HG02981 (cell line): Measurements from ENCODE around the gene GDNF.

Experiments
- ATAC-seq: cut with Tn5 transposase; IDR thresholded peaks from one replicate; pipeline ENCODE4 v1.9.1; 2021; ENCODE audit warnings: mild to moderate bottlenecking, moderate library complexity; ENCODE audit not compliant: unreplicated experiment

The GDNF gene

DNA sequence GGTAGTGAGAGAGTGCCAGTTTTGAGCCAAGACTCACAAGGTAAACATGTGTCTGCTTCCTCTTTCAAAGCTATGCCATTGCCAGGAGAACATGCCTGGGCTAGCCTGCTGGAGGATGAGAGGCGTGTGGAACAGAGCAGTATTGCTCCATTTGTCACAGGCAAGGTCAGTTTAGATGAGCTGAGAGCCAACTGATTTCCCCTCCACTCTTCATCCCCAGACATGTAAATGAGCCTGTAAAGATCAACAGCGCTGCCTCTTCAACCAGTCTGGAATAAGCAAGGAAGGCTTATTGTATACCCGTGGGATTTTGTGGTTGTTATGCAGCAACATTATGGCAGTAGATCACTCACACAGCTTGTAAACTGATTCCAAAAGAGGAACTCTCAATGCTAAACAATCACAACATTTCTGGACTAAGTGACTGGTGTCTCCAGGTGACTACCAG, 8.2 kb upstream of the GDNF start:
- peak; percentile 43 for ATAC-seq

DNA sequence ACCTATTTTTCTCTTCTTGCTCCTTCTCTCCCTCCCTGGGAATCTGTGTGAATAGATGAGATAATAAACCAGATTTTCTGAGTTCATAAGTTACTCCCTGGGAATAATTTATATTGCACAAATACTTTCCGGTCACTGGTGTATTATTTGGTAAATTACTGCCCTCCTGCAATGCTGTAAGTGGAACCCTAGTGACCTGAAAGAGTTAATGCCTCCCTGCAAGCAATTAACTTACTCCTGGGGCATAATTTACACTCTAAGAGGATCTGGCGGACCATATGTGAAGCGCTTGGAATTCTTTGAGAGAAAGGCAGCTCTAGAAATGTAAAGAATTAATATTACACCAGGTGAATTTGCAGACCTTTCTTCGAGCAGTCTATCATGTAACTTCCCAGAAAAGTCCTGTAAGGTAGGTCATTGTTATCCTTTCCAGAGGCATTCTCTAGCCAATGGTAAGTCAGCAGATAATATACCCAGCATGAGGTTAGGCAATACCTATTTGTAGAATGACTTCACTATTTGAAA, 7.0 kb upstream of the GDNF start:
- no peak for ATAC-seq

DNA sequence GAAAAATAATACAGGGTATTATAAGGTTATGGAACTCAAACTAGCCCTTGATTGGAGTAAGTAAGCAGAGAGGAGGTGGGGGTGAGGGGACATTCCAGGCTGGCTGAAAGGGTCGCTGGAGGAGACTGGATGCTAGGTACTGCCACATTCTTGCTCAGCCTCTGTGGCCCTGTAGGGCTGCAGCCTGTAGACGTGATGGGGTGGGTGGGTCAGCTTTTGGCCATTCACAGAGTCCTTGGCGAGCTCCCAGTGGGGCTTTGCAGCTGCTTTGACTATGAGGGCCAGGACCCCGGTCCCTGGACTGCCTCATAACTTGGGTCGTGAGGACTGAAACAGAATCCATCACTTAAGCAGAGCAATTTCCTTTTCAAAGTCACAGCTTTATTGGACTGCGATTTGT, 4.2 kb upstream of the GDNF start:
- no peak for ATAC-seq

DNA sequence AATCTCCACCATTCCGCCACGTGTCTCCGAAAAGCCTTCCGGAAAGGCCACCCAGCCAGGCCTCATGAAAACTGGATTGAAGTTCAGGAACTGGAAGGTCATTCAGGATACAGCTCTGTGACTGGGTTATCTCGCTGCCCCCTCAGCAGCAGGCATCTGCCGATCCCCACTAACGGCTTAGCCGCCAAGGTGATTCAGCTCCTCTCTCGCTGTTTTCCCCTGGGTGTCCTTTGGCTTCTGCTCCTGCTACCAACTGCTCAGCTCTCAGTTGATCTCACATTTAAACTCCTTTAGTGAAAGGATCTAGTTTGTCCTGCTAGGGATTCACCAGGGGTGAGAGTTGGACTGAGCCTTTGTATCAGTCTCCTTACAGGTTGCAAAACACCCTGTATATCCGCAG, 2.2 kb upstream of the GDNF start:
- ATAC-seq = no peak

DNA sequence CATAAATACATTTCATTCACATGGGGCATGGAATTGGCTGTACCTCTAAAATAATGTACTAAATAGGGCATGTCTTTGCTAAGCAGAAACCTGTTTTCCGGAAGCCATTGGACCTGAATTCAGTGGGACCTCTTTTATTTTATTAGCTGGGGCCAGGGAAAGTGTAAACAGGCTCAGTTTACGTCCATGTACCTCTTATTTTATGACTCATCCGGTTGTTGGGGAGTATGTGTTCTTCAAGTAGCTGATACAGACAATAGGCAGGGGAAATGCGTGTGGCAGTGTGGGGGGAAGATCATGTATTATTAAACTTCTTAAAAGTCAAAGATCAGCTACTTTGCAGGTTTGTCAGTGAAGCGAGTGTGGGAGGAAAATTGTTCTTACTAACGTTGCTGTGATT, 1.4 kb upstream of the GDNF start:
- ATAC-seq = no peak

DNA sequence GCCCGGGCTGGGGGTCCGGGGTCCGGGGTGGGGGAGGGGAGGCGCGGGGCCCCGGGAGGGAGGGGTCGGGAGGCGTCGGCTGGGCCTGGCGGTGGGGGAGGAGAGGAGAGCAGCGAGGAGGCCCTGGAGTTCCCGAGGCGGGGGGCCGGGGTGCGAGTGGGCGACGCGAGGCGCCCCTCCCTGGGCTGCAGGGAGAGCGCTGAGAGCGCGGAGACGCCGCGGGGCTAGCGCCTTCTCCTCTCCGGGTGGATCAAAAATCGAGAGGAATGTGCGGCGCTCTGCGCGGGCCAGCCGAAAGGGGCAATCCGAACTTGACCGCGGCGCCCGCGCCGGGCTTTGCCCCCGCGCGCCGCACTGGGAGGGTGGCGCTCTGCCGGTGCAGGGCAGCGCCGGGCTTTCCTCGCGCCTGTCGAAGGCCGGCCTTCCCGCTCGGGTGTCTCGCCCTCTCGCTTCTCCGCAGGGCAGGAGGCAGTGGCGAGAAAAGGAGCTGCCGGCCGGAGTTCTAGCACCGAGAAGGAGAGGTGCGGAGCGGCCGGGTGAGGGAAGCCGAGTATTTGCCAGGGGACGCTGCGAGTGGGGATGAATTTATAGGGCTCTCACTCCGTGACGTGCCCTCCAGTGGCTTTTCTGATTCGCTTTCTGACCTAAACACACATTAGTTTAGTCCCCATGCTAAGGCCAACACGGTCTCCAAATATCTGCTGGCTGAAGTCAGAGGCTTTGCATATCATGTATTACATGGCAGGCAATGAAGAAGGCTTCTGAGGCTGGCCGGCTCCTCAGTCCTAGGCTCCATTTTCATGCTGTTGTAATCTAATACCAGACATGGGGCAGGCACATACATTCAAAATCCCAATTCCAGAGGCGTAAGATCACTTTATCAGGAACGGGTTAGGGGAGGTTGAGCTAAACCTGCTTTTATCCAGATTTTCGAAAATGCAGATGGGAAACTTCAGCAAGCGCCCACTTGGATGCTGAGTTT, 503 bp upstream of the GDNF start:
- ATAC-seq = no peak

DNA sequence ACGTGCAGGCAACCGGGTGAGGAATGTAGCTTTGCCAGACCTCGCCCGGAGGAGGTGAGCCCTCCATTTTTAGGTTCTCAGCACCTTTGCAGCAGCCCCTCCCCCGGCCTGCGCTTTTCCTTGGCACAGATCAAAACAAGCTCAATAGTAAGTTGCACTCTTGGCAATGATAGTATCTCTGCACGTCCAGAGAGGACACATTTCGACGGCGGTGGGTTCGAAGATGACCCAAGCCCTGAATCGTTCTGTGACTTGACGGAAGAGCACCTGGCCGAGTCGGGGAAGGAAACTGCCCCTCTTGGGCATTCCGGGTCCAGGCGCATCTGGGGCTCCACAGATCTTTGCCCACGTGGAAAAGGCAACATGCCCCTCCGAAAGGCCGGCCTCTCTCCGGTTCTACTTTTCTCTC, 904 bp downstream of the GDNF start:
- no peak for ATAC-seq

DNA sequence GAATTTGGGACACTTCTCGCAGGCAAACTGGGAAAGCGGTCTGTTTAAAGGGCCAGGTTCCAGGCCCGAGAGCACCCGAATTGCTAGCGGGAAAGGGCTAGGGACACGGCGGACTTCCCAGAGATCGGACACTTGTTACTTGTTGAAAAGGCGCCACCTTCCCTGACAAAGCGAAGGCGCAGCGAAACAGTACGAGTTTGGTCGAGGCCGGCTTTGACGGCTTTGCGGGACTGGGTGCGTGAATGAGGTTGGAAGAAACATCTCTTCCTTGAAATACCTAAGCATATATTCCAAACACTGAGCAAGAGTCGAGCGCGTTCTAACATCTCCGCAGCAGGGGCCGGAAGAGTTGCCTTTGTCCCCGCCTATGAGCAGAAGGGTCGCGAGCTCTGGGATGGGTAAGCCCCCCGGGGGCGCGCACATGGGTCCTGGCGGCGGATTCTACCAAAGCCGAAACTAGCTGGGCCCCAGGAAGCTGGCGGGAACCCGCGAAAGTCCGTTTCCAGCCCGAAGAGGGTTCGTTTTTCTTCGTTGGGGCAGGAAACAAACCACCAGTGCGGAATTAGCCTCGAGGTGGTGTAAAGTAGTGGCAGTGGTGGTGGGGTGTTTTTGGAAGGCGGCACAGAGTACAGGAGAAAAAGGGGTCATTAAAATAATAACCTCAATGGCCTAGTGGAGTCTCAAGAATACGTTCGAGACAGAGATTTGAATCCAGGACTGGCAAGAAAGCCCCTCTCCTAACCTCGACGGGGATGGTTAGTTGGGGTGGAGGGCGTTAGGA, 1.5 kb downstream of the GDNF start:
- ATAC-seq = no peak

DNA sequence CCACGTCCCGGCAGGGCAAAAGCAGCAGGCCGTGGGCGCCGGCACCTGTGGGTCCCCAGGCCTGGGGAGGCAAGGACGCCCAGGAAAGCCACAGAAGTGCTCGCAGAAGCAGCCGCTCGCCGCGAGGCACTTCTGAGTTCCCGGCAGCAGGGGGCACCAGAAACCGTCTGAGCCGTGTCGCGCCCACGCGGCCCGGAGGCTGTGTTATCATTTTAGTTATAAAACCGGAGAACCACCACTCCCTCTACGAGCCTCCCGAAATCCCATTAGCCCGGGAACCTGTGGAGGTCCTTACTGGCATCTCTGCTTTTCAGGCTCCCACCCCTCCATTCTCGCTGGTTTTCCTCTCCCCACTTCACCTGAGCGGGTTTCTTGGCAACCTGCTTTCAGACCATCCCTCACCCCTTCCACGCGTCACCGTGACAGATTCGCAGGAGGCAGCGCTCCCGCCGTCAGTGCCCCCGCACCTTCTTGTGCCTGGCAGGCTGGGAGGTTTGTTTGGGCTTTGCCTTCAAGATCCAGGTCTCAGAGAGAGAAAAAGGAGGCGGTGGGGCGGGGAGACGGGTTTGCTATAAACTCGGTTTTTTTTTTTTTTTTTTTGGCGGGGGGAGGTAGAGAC, 2.3 kb downstream of the GDNF start:
- peak; percentile 63 for ATAC-seq

DNA sequence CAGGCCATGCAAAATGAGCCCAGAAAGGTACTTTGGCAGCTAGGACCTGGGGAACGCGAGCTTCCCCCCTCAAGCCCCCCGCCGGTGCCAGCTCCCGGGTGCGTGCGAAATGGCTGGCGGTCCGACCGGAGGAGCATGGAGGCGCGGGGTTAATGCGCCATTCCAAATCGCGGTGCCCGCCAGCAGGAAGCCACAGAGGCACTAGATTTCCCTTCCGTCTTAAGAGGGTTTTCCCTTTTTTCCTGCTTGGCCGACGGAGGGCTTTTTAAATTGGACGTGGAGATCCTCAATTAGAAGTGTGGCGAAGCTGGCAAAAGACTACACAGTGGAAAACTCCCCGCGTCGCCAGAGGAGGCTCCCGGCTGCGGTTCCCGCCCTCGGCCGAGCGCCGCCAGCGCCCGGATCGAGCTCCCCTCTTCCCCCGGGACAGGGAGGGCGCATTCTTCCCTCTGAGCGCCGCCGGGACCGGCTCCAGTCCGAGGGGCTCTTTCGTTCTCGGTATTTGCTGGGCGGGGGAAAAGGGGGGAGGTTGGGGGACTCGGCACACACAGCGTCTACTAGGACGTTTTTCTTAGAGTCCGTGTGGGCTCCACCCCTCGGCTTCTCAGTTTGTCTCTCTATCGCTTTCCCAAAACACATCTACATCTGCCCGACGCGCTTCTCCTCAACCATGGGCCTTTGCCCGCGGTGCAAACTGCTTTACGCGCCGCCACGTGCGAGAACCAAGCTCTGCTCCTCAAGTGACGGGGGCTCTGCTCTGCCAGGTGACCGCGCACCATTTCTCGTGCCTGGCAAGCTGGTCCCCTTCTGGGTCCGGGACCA, 3.0 kb downstream of the GDNF start:
- peak; percentile 4 for ATAC-seq

DNA sequence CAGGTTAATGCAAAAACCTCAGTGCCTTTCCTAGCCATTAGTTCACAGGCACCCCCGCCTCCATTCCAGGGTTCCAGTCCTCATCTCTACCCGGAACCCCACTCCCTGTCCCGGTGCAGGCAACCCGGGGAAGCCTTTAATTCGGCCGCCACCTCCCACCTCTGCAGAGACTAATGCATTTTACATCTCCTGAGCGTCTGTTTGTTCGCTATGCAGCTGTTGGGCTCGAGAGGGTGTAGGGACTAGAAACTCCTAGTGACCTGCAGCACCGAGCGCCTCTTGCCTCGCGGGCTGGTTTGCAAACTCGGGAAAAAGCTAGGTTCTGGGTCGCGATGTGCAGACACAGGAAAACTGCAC, 3.6 kb downstream of the GDNF start:
- ATAC-seq = no peak

DNA sequence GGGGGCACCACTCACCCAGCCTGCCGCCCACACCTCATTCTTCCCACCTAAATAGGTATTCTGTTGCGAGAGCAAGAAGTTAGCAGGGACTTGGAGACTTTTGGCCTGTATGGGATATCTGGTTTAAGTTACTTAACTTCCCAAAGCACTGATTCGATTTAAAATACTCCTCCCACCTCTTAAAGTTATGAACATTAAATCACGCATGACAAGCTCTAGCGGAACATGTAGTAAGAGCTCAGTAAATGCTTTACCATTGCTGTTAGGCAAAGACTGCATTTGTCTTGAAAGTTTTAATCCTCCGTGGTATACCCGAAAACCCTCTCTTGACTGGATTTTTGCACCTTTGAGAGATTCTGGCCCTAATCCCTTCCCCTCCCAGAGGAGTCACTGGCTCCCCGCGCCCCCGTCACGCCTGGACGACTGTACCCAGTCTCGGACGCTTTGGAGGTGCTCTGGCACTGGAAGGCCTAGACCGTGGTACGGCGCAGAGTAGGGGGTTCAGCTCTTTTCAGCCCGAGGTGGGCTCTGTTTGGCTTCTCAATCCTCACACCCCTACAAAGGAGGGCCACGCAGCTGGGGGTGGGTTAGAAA, 4.4 kb downstream of the GDNF start:
- no peak for ATAC-seq

DNA sequence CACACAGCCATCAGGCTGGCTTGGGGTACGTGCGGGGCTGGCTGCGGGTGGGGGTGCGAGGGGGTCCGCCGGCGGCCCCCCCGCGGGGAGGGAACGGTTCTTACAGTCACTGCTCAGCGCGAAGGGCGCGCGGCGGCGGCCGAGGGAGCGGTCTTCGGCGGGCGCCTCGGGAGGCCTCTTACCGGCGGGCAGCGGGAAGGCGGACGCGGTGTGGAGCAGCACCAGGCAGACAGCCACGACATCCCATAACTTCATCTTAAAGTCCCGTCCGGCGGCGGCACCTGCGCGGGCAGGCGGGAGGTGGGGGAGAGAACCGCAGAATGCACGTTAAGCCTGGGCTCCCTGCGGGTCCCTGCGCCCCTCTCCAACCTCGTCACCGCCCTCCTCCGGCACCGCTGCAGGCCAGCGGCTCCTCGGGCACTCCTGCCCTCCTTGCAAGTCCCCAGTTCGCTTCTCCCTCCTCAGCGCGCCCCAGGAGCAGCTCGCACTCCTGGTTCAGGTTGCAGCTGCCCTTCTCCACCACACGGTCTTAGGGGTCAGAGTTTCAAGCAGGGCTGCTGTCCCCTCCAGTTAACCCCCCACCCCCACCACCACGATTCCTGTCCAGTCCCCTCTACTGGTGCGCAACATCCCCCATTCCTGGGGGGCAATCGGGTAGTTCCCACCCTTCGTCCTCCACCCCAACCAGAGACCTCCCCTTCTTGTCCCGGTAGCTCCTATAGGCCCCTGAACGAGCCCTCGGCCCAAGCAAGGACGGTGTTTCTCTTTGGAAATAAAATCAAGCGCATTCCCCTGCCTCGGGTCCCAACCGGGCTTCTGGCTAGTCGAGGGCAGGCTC, 5.1 kb downstream of the GDNF start:
- ATAC-seq = no peak

DNA sequence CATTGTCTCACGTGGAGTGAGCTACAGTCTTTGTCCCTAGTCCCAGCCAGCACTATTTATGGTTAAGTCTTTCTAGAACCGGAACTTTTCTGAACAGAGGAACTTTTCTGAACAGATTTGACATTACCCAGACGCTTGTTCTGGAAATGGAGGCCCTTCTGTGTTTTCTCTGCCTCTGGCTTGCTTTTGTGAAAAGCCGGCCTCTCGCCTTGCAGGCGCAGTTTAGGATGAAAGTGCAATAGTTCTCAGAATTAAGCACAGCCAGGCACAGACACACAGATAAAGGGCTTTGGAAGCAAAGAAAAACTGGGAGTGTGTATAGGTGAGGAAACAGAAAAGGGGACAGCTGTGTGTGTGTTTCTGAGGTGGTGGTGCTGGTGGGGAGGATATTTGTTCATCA, 5.9 kb downstream of the GDNF start:
- no peak for ATAC-seq

DNA sequence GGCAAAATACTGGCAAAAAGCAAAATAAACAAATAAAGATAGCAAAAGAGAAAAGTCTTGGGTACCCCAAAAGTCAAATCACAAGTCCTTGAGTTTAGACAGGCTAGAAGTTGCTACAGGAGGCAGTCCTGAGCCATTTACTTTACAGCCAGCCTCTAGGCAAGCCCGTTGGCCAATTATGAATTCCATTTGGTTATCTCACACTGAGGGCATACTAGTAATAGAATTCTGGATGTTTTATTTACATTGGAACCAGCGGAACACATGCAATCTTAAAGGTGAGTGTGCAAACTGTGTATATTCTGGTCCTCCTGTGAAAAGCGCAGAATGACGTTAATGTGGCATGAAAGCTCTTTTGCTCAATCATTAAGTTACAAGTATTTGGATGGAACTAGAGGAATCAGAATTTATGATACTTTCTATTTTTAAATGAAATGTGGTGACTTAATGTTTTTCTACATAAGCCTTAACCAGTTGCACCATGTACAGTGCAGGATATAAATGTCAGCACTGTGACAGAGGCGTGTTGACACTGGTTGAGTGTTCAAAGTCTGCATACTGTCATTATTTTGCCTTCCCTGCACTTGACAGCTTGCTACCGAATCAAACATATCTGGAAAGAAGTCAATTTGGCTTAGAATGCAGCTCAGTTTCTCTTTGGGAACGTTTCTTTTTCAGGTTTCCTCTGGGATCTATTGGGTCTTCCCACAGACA, 7.9 kb downstream of the GDNF start:
- no peak for ATAC-seq

DNA sequence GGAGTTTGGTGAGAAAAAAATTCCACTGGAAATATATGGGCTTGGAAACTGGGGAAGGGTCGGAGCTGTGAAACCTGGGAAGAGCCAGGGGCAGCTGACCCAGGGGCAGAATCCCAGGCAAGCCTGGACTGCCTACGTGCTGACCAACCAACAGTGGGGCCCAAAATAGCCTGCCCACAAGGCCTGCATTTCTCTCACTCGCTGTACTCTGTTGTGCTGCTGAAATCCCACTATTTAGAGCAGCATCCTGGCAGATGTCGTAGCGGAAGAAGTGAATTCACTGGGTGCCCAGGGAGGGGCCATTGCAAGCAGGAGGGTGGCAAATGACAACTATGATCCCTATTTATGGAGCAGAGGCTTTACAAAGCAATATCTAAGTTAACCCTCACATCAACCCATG, 9.5 kb downstream of the GDNF start:
- ATAC-seq = no peak

DNA sequence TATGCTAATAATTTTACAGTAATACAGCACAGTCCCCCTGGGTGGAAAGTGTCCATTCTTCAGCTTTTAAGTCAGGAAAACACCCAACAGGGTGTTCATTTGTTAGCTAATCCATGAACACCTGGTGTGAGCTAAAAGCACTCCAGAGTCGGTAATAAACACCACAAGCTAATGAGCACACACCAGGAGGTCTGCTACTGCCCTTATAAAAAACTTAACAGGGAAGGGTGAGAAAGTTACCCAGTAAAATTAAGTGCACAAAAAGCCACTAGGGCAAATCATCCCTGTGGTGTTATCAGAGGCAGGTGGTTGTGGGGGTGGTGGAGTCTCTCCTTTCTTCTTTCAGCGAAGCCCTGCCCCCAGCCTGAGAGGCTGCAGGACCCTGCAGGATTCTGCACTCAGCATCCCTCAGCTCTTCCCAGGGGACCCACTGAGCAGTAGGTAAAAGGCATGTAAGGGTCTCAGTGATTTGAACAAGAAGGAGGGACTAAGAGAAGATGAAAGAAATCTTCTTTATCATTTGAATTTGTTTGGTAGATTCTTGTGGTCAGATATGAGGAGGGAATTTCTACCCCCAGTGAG, 14.4 kb downstream of the GDNF start:
- no peak for ATAC-seq

DNA sequence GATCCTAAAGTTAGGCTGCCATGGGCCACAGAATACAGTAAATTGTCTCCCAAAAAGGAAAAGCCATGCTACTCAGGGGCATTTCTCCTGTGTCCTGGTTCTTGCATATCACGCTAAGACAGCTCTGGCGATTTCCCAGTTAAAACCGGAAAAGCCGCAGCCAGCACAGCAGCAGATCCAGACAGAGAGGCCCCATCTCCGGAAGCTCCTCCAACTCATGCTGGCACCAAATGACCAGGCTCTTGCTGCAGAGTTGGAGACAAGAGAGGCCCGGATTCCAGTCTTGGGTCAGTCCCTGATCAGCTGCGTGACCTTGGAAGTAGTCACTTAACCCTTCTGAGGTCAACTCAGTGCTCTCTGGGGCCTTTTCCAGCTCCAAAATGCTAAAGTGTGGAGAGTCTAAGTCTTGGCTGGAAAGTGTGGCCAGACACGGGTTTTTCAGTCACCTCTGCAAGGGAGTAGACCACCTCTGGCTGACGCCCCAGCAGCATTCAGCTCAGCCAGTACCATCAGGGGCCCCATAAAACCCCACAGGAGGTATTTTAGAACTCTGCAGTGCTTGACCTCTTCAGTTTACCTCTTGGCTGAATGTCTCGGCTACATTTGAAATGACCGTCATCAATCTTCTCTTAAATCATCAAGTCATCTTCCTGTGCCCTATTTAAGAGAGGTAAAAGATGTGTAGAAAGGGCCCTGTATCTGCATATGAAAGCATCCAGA, 16.2 kb downstream of the GDNF start:
- ATAC-seq = no peak
